GM21619 (cell line): ENCODE measurements around the gene TGFBR1.
"Not testable (repeated sequence)": the region's sequence is repeated elsewhere in the genome, so short reads cannot be mapped to it uniquely, and the experiment has no call there.

ENCODE experiments used
- ATAC-seq: cut with Tn5 transposase; IDR thresholded peaks from one replicate; pipeline ENCODE4 v1.9.1; 2021; ENCODE audit not compliant: unreplicated experiment

TGFBR1 gene

DNA sequence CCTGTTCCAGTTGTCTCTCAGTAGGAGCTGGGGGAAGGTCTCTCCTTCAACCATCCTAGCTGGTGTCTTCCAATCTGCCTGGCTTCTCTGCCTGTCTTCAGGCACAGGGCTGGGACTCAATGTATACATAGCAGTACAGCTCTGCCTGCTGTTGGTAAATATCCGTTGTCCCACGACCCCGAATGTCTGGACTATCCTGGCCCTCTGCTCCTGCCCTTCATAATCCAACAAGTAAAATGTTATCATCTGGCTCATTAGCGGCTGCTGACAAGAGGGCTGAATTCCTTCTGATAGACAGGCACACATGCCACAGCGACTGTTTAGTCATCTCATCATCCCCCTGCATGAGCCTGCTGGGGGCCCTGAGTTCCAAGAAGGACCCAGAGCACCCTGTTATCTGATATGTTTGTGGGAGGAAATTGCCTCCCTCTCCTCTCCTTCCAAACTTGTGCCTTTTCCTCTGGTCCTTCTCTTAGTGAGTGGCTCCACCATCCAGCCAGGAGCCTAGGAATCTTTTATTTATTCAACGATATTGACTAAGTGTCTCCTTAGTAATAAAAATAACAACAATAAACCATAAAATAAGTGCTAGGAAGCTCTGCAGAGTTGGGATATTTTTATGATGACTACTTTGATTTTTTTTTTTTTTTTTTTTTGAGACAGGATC is 29.5 kb upstream of the TGFBR1 start:
- no peak for ATAC-seq

- no peak for ATAC-seq
Measured at GRCh38 chr9:99076030-99076429, 28.9 kb upstream of the TGFBR1 start.

GRCh38 chr9:99076483-99077171 is 28.3 kb upstream of the TGFBR1 start:
- no peak for ATAC-seq

- ATAC-seq = no peak
Measured at GRCh38 chr9:99078717-99079116, 26.2 kb upstream of the TGFBR1 start.

- no peak for ATAC-seq
Measured at GRCh38 chr9:99079542-99079941, 25.4 kb upstream of the TGFBR1 start.

DNA sequence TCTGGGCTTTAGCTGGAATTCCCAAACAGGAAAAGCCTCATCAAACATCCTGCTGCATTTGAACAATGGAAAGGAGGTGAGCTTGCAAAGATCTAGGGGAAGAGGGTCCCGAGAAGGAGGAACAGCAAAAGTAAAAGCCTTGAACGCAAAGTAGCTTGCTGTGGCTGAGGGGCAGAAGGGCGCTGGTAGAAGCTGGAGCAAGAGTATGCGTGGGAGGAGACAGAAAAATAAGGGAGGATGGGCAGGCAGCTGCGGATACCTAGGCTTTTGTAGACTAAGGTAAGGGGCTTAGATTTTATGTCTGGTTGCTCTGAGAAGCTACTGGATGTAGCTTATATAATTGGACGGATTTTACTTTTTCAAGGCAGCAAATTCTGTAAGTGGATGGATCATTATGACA is 21.9 kb upstream of the TGFBR1 start:
- ATAC-seq = no peak

GRCh38 chr9:99085949-99086948 is 18.7 kb upstream of the TGFBR1 start:
- ATAC-seq = no peak

GRCh38 chr9:99087462-99087861 is 17.5 kb upstream of the TGFBR1 start:
- no peak for ATAC-seq

- ATAC-seq = no peak
Measured at GRCh38 chr9:99090336-99091130, 14.4 kb upstream of the TGFBR1 start.

GRCh38 chr9:99092643-99093491 is 12.0 kb upstream of the TGFBR1 start:
- ATAC-seq = no peak

DNA sequence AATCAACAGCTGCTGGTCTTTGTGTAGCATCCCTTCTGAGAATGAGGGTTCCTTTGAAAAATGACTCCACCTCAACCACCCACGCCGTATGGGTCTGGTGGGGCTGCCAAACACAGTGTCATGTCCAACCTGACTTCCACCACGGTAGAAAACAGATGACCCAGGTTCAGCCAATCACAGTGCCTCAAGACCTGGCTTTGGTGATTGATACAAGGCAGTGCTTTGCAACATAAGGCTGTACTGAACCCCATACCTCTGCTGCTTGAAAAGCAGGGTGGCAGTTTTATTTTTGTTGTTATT is 11.5 kb upstream of the TGFBR1 start:
- no peak for ATAC-seq

GRCh38 chr9:99095565-99095964 is 9.3 kb upstream of the TGFBR1 start:
- no peak for ATAC-seq

- ATAC-seq = no peak
Measured at GRCh38 chr9:99096409-99096808, 8.5 kb upstream of the TGFBR1 start.

- ATAC-seq = not testable (repeated sequence)
Measured at GRCh38 chr9:99099806-99100585, 4.9 kb upstream of the TGFBR1 start.

DNA sequence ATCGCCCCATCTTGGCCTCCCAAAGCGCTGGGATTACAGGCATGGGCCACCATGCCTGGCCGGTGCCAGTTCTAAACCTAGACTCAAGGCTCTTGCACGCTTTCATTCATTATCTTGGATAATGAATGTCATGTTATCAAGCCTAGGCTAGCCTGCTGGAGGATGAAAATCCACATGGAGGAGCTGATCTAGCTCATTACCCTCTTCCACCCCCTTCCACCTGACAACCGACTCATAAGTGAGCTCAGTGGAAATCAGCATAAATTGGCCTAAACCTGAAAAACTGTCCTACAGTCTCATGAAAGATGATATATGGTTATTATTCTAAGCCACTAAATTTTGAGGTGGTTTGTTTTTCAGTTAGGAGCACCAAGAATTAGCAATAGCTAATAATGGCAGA is 3.6 kb upstream of the TGFBR1 start:
- ATAC-seq = no peak

GRCh38 chr9:99101812-99102211 is 3.1 kb upstream of the TGFBR1 start:
- ATAC-seq = no peak

DNA sequence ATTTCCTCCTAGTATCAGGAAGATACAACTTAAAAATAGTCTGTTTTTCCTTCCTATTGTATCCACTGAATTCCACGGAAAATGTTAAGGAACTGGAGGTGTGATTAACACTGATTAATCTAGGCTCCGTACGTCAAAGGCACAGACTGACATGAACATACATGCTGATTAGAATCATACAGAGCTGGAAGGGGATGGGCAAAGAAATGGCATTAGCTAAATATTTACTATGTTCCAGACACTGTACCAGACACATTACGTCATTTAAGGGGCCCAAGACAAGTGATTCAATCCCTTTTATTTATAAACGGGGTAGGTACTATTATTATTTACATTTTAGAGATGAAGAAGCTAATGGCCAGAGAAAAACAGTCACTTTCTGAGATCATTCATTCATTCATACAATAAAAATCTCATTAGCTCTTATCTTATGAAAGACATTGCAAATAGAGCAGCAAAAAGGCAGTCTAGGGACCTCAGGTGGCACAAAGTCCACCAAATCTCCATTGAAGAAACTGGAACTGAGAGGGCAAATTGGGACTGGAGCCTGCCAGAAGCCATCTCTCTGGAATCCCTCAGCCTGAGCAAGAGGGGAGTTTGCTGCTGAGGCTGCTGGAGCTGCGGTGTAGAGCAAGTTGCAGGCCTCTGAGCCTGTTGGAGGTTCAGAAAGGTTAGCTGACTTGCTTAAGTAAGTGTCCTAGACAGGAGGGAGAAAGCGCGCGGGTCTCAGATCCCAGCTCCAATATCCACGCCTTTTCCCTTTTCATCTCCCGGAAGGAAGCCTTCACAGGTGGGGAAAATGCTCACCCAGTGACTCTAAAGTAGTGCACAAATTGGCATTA is 1.6 kb upstream of the TGFBR1 start:
- no peak for ATAC-seq

GRCh38 chr9:99103901-99104458 is 933 bp upstream of the TGFBR1 start:
- ATAC-seq = no peak
